GM18505 (cell line): ENCODE data around the gene MRO.

Source experiments
- ATAC-seq: cut with Tn5 transposase; IDR thresholded peaks from one replicate; pipeline ENCODE4 v1.9.1; 2021; ENCODE audit not compliant: unreplicated experiment
- POLR2A ChIP-seq: IDR thresholded peaks from 4 replicates; pipeline ENCODE4 v1.6.1; 2011; ENCODE audit warnings: borderline replicate concordance; ENCODE audit not compliant: insufficient read depth, insufficient read length; ENCODE audit errors: extremely low read depth

The MRO gene

GRCh38 chr18:50819027-50819727, 639 bp downstream of the MRO start:
- no peak for ATAC-seq
- TF ChIP-seq POLR2A: no peak

GRCh38 chr18:50816419-50817166, 3.2 kb downstream of the MRO start:
- ATAC-seq: peak; percentile 70
- TF ChIP-seq POLR2A: no peak

GRCh38 chr18:50814395-50814794, 5.4 kb downstream of the MRO start:
- ATAC-seq: no peak
- TF ChIP-seq POLR2A: no peak

DNA sequence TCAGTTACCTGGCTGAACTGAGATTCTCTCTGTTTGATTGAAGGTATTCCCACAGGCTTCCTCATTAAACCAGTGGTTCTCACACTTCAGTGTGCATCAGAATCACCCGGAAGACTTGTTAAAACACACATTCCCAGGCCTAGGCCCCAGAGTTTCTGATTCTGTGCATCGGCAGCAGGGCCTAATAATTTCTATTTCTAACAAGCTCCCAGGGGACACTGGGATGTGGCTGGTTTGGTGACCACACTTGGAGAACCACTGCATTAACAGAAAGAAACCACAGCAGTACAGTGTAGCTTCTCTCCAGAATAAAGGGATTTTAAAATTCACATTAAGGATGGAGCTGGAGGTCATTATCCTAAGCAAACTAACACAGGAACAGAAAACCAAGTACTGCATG, 6.5 kb downstream of the MRO start:
- TF ChIP-seq POLR2A: no peak
- ATAC-seq: no peak

DNA sequence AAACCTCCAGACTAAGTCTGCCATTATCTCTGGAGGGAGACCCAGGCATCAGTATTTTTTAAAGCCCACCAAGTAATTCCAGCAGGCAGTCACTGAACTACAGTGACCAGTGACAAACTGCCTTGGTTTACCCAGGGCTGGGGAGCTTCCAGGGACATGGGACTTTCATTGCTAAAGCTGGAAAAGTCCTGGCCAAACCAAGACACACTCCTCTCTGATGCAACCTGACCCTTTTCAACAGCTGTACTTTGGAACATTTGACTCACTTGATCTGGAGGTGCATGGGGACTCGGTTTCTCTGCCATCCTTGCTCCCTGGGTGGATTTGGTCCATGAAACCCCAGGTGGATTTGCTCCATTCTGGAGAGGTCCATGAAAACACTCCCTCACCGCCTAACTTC, 7.0 kb downstream of the MRO start:
- ATAC-seq: no peak
- TF ChIP-seq POLR2A: no peak

GRCh38 chr18:50807176-50807575, 12.6 kb downstream of the MRO start:
- ATAC-seq: no peak

GRCh38 chr18:50806208-50806616, 13.6 kb downstream of the MRO start:
- peak; percentile 71 for ATAC-seq

More at GRCh38 chr18:50807176-50807575, 12.6 kb downstream of the MRO start:
- no peak for TF ChIP-seq POLR2A

DNA sequence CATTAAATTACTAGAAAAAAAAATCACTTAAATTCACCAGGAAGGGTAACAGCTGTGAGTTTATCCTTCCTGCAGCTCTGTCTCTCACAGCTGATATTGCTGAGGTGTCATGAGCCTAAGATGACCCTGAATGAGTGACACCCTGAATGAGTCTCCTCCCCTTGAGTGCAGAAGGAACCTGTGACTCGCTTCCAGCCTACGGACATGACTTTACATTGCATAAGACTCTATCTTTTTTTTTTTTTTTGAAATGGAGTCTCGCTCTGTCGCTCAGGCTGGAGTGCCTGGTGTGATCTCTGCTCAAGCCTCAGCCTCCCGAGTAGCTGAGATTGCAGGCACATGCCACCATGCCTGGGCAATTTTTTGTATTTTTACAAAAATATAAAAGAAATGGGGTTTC, 14.1 kb downstream of the MRO start:
- no peak for TF ChIP-seq POLR2A
- peak; percentile 4 for ATAC-seq

More at GRCh38 chr18:50806208-50806616, 13.6 kb downstream of the MRO start:
- no peak for TF ChIP-seq POLR2A

GRCh38 chr18:50803592-50803991, 16.2 kb downstream of the MRO start:
- TF ChIP-seq POLR2A: no peak
- ATAC-seq: no peak

GRCh38 chr18:50802141-50802540, 17.7 kb downstream of the MRO start:
- TF ChIP-seq POLR2A: no peak
- no peak for ATAC-seq

- no peak for ATAC-seq
- TF ChIP-seq POLR2A: no peak
Observed at GRCh38 chr18:50797142-50797541, 22.7 kb downstream of the MRO start.

DNA sequence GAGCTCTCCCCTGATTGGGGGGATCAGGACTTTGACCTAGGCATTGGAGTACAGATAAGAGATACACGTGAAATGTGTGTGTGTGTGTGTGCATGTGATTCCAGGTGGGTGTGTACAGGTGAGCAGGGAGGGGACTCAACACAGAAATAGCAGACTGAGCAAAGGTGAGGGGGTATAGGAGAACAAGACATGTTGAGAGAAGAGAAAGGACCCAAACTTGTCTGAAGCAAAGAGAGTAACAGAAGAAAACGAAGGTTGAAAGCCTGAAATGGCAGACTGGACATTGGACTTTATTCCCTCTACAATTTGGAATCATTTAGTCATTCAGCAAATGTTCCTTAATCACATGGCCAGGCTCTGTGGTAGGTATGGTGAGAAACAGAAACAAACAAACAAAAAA, 23.3 kb downstream of the MRO start:
- no peak for TF ChIP-seq POLR2A

GRCh38 chr18:50793641-50794565, 25.9 kb downstream of the MRO start:
- ATAC-seq: no peak
- TF ChIP-seq POLR2A: no peak

More for the DNA sequence above, 23.3 kb downstream of the MRO start:
- no peak for ATAC-seq

- no peak for TF ChIP-seq POLR2A
- no peak for ATAC-seq
Observed at GRCh38 chr18:50792885-50793284, 26.9 kb downstream of the MRO start.
